ENCODE measurements around the gene TIMM50.

GRCh38 chr19:39539518-39540332 lies 59.1 kb downstream of the TIMM50 start, which contains the start of gene EID2:
- TF ChIP-seq, protein P1, sequence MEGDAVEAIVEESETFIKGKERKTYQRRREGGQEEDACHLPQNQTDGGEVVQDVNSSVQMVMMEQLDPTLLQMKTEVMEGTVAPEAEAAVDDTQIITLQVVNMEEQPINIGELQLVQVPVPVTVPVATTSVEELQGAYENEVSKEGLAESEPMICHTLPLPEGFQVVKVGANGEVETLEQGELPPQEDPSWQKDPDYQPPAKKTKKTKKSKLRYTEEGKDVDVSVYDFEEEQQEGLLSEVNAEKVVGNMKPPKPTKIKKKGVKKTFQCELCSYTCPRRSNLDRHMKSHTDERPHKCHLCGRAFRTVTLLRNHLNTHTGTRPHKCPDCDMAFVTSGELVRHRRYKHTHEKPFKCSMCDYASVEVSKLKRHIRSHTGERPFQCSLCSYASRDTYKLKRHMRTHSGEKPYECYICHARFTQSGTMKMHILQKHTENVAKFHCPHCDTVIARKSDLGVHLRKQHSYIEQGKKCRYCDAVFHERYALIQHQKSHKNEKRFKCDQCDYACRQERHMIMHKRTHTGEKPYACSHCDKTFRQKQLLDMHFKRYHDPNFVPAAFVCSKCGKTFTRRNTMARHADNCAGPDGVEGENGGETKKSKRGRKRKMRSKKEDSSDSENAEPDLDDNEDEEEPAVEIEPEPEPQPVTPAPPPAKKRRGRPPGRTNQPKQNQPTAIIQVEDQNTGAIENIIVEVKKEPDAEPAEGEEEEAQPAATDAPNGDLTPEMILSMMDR (IDR thresholded peaks at IDR 0.05) = peak; percentile 71 to 95 (median 90)
- peak; percentile 70 to 85 (median 83) for TF ChIP-seq POLR2A (IDR thresholded peaks at IDR 0.05)

Measured in body of pancreas (tissue), 4 donors.